ENCODE data around the gene ARHGEF11. TPM values are rescaled to one million over a fixed set of nuclear protein-coding genes. Genes with fewer than 3 reads are reported as not detected.

Gene ARHGEF11
- total and polyA plus RNA-seq, 9 of the 15 experiments (the other 6 are each of a cell fraction or from before 2014, with no cell fraction given): 0.14 to 15.5 (median 9.0) TPM

- TF ChIP-seq ETV6 (IDR thresholded peaks at IDR 0.05; ENCODE audit: borderline replicate concordance in 1 of 2, low read depth in 2 of 2, low read length in 1 of 2) (no peak; a peak in 1 of 4 replicates), ETV6 (CRISPR knock-in tag; IDR thresholded peaks at IDR 0.05; ENCODE audit: borderline replicate concordance) (no peak), MCM7 (IDR thresholded peaks at IDR 0.05) (no peak), EWSR1 (IDR thresholded peaks at IDR 0.05; ENCODE audit: borderline replicate concordance, low read depth, partially characterized antibody) (no peak), CBX3 (IDR thresholded peaks at IDR 0.05; ENCODE audit: borderline replicate concordance in 1 of 2, low read length in 2 of 2) (0 out of 3 replicates have a peak, but pooled peaks of 1 of the 2 experiments have one; percentile 39), CBX1 (IDR thresholded peaks at IDR 0.05; ENCODE audit: low read depth) (no peak), RB1 (IDR thresholded peaks at IDR 0.05; ENCODE audit: low read depth) (no peak), ZNF140 (CRISPR knock-in tag; IDR thresholded peaks at IDR 0.05) (no peak), THRB (CRISPR knock-in tag; conservative IDR thresholded peaks at IDR 0.05) (no peak), ZNF445 (CRISPR knock-in tag; IDR thresholded peaks at IDR 0.05; ENCODE audit: low read depth) (no peak), ZKSCAN1 (IDR thresholded peaks at IDR 0.05; ENCODE audit: low read depth, low read length) (no peak)
- TF ChIP-seq, protein P1, sequence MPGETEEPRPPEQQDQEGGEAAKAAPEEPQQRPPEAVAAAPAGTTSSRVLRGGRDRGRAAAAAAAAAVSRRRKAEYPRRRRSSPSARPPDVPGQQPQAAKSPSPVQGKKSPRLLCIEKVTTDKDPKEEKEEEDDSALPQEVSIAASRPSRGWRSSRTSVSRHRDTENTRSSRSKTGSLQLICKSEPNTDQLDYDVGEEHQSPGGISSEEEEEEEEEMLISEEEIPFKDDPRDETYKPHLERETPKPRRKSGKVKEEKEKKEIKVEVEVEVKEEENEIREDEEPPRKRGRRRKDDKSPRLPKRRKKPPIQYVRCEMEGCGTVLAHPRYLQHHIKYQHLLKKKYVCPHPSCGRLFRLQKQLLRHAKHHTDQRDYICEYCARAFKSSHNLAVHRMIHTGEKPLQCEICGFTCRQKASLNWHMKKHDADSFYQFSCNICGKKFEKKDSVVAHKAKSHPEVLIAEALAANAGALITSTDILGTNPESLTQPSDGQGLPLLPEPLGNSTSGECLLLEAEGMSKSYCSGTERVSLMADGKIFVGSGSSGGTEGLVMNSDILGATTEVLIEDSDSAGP (CRISPR knock-in tag; IDR thresholded peaks at IDR 0.05): no peak
- TF ChIP-seq, protein P2, sequence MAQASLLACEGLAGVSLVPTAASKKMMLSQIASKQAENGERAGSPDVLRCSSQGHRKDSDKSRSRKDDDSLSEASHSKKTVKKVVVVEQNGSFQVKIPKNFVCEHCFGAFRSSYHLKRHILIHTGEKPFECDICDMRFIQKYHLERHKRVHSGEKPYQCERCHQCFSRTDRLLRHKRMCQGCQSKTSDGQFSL (CRISPR knock-in tag; IDR thresholded peaks at IDR 0.05): no peak; the same call in 1 of the 2 replicates
- TF ChIP-seq, protein P2 (tag; IDR thresholded peaks at IDR 0.05): no peak
- TF ChIP-seq, protein P3, sequence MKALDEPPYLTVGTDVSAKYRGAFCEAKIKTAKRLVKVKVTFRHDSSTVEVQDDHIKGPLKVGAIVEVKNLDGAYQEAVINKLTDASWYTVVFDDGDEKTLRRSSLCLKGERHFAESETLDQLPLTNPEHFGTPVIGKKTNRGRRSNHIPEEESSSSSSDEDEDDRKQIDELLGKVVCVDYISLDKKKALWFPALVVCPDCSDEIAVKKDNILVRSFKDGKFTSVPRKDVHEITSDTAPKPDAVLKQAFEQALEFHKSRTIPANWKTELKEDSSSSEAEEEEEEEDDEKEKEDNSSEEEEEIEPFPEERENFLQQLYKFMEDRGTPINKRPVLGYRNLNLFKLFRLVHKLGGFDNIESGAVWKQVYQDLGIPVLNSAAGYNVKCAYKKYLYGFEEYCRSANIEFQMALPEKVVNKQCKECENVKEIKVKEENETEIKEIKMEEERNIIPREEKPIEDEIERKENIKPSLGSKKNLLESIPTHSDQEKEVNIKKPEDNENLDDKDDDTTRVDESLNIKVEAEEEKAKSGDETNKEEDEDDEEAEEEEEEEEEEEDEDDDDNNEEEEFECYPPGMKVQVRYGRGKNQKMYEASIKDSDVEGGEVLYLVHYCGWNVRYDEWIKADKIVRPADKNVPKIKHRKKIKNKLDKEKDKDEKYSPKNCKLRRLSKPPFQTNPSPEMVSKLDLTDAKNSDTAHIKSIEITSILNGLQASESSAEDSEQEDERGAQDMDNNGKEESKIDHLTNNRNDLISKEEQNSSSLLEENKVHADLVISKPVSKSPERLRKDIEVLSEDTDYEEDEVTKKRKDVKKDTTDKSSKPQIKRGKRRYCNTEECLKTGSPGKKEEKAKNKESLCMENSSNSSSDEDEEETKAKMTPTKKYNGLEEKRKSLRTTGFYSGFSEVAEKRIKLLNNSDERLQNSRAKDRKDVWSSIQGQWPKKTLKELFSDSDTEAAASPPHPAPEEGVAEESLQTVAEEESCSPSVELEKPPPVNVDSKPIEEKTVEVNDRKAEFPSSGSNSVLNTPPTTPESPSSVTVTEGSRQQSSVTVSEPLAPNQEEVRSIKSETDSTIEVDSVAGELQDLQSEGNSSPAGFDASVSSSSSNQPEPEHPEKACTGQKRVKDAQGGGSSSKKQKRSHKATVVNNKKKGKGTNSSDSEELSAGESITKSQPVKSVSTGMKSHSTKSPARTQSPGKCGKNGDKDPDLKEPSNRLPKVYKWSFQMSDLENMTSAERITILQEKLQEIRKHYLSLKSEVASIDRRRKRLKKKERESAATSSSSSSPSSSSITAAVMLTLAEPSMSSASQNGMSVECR (CRISPR knock-in tag; IDR thresholded peaks at IDR 0.05): no peak
- TF ChIP-seq, protein P4, sequence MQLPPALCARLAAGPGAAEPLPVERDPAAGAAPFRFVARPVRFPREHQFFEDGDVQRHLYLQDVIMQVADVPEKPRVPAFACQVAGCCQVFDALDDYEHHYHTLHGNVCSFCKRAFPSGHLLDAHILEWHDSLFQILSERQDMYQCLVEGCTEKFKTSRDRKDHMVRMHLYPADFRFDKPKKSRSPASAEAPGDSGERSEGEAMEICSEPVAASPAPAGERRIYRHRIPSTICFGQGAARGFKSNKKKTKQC (CRISPR knock-in tag; IDR thresholded peaks at IDR 0.05): 0 out of 2 replicates have a peak, but pooled peaks have one; percentile 3
Observed at GRCh38 chr1:156914440-156914856, 131.1 kb downstream of the ARHGEF11 start (continued).

All from K562 (cell line).